ENCODE measurements around the gene UIMC1. TPM values are rescaled to one million over a fixed set of nuclear protein-coding genes. Genes with fewer than 3 reads are reported as not detected.
"Not testable (repeated sequence)": the region's sequence is repeated elsewhere in the genome, so short reads cannot be mapped to it uniquely, and the experiment has no call there.

Gene UIMC1
- total and polyA plus RNA-seq, 2 of the 4 experiments (the other 2 are of a cell fraction) = 19.5 to 27.6 TPM

- H3K9me1 ChIP-seq (ENCODE audit: insufficient read depth, low read length); H2AFZ ChIP-seq (replicated peaks; ENCODE audit: low read length, poor library complexity); H2BK120ac ChIP-seq (ENCODE audit: low read depth, low read length); H2BK20ac ChIP-seq (ENCODE audit: low read depth, low read length); H4K91ac ChIP-seq (ENCODE audit: insufficient read depth, low read depth, low read length); in situ Hi-C loops (cut with MboI; ENCODE audit: low sequenced_read_pairs); dilution Hi-C loops (cut with HindIII; ENCODE audit: low sequenced_read_pairs, unreplicated experiment); DNase-seq; CTCF ChIA-PET; H4K8ac ChIP-seq (ENCODE audit: low read depth in 2 of 2, low read length in 2 of 2); H4K5ac ChIP-seq (ENCODE audit: low read depth, low read length); H3K79me1 ChIP-seq (ENCODE audit: low read depth in 1 of 2, low read length in 2 of 2); H3K9me3 ChIP-seq (ENCODE audit: control insufficient read depth, insufficient read depth, low read length); H3K4me2 ChIP-seq (ENCODE audit: low read depth, low read length); H3K56ac ChIP-seq (ENCODE audit: extremely low read depth, insufficient read depth, low read length); H2AK5ac ChIP-seq (ENCODE audit: low read depth, low read length); H4K20me1 ChIP-seq (ENCODE audit: insufficient read depth, low read length); H3K4me1 ChIP-seq (ENCODE audit: control insufficient read depth, insufficient read depth, low read length); POLR2A ChIA-PET (ENCODE audit: unreplicated experiment); H2AK9ac ChIP-seq (replicated peaks; ENCODE audit: low read depth, low read length, poor library complexity); H3K9ac ChIP-seq (ENCODE audit: low read depth, low read length); H3K27ac ChIP-seq (ENCODE audit: insufficient read depth, low read length); intact Hi-C loops (cut with micrococcal nuclease); BruUV-seq (replicated peaks); H2BK15ac ChIP-seq (ENCODE audit: low read depth, low read length); H3K36me3 ChIP-seq (ENCODE audit: control insufficient read depth, insufficient read depth, low read length); H3K4me3 ChIP-seq (ENCODE audit: insufficient read depth, low read depth, low read length); H3K14ac ChIP-seq (replicated peaks; ENCODE audit: low read depth, low read length); H3K4ac ChIP-seq (ENCODE audit: low read depth, low read length); H2BK5ac ChIP-seq (ENCODE audit: low read depth, low read length, poor library complexity, severe bottlenecking); H3K23ac ChIP-seq (ENCODE audit: low read depth, low read length); ATAC-seq (ENCODE audit: low read depth); H3K18ac ChIP-seq (ENCODE audit: low read depth, low read length): not testable (repeated sequence)
- WGBS, 2 experiments (ENCODE audit: extremely low coverage in 2 of 2, insufficient read length in 1 of 2) = 50% methylated on average over 2 of the region's 10 CpGs; no CpG with 5 or more reads in 1 of the 2 experiments
- peaks cover 56% of the 10 kb centered on the region for H3K27me3 ChIP-seq (ENCODE audit: control insufficient read depth, insufficient read depth, low read length)
Measured at GRCh38 chr5:176870644-176871043, 135.9 kb downstream of the UIMC1 start.

All from IMR-90 (cell line).